Non-pigmented ciliary epithelial cell (primary cell): ENCODE data around the gene IRX2.

Experiments
- DNase-seq: peaks from one replicate; pipeline ENCODE4 v3.0.0-alpha.2; 2010; ENCODE audit warnings: low read depth

Gene IRX2

GRCh38 chr5:2741956-2742355 is 9.5 kb downstream of the IRX2 start:
- DNase-seq: no peak

GRCh38 chr5:2740876-2741555 is 10.5 kb downstream of the IRX2 start:
- no peak for DNase-seq

GRCh38 chr5:2740051-2740875 is 11.2 kb downstream of the IRX2 start:
- DNase-seq: no peak

GRCh38 chr5:2739360-2740050 is 12.0 kb downstream of the IRX2 start:
- no peak for DNase-seq

- no peak for DNase-seq
Measured at GRCh38 chr5:2738700-2739359, 12.6 kb downstream of the IRX2 start.

GRCh38 chr5:2738156-2738699 is 13.2 kb downstream of the IRX2 start:
- no peak for DNase-seq

GRCh38 chr5:2737273-2738155 is 14.0 kb downstream of the IRX2 start:
- no peak for DNase-seq

- DNase-seq: no peak
Measured at GRCh38 chr5:2736872-2737271, 14.6 kb downstream of the IRX2 start.

GRCh38 chr5:2735996-2736395 is 15.5 kb downstream of the IRX2 start:
- no peak for DNase-seq

- no peak for DNase-seq
Measured at GRCh38 chr5:2732850-2733249, 18.6 kb downstream of the IRX2 start.

- DNase-seq: no peak
Measured at GRCh38 chr5:2732004-2732403, 19.5 kb downstream of the IRX2 start.

GRCh38 chr5:2729189-2729588 is 22.3 kb downstream of the IRX2 start:
- no peak for DNase-seq

GRCh38 chr5:2727550-2727949 is 23.9 kb downstream of the IRX2 start:
- no peak for DNase-seq

GRCh38 chr5:2725980-2726765 is 25.3 kb downstream of the IRX2 start:
- no peak for DNase-seq

GRCh38 chr5:2724831-2725230 is 26.6 kb downstream of the IRX2 start:
- DNase-seq: no peak

- DNase-seq: no peak
Measured at GRCh38 chr5:2724031-2724581, 27.4 kb downstream of the IRX2 start.

GRCh38 chr5:2722901-2723300 is 28.6 kb downstream of the IRX2 start:
- no peak for DNase-seq

GRCh38 chr5:2721385-2722138 is 29.9 kb downstream of the IRX2 start:
- no peak for DNase-seq

GRCh38 chr5:2719332-2719731 is 32.1 kb downstream of the IRX2 start:
- no peak for DNase-seq
